ENCODE data around the gene AP4M1.

GRCh38 chr7:100100420-100101015 is 925 bp upstream of the AP4M1 start:
- TF ChIP-seq EZH2 (IDR thresholded peaks at IDR 0.05; ENCODE audit: insufficient read depth, poor library complexity, severe bottlenecking) = no peak
- no peak for TF ChIP-seq EZH2phosphoT487 (IDR thresholded peaks at IDR 0.05; ENCODE audit: insufficient read depth, low read depth)
